IMR-90 (cell line): Measurements from ENCODE around the gene XIST. TPM values are rescaled to one million over a fixed set of nuclear protein-coding genes. Genes with fewer than 3 reads are reported as not detected.

Experiments used
- ATAC-seq: fragments of 200-7000 bp; cut with Tn5 transposase; 2 replicates; pipeline ENCODE4 v1.9.1; 2020; ENCODE audit warnings: low read depth, mild to moderate bottlenecking, moderate library complexity
- BruUV-seq: library from RNA; stranded (reverse); fragments of 400-500 nt; replicated peaks from 2 replicates; lab custom pipeline; 2021; lab: Mats Ljungman, UMichigan
- CTCF ChIA-PET: fragments of 300-600 bp; formaldehyde crosslinking; extraction: SDS; loops from one replicate; lab custom pipeline; 2021; ENCODE audit warnings: antibody characterized with exemption; lab: Yijun Ruan, JAX
- POLR2A ChIA-PET: fragments of 300-600 bp; sonication (Branson Sonifier 250); formaldehyde crosslinking; loops from one replicate; lab custom pipeline; 2022; ENCODE audit warnings: antibody characterized with exemption; ENCODE audit not compliant: unreplicated experiment; lab: Charles Lee
- DNase-seq: peaks from one replicate; pipeline ENCODE4 v3.0.0; 2013
- H2AFZ ChIP-seq: replicated peaks from 2 replicates; pipeline ENCODE3; 2013; ENCODE audit warnings: low read length, mild to moderate bottlenecking; ENCODE audit not compliant: poor library complexity
- H2AK5ac ChIP-seq: 2 replicates; pipeline ENCODE4 v1.6.1; 2013; ENCODE audit warnings: low read depth, low read length, inconsistent platforms
- H2AK9ac ChIP-seq: replicated peaks from 2 replicates; pipeline ENCODE3; 2013; ENCODE audit warnings: mild to moderate bottlenecking, low read depth, low read length, moderate library complexity; ENCODE audit not compliant: poor library complexity
- H2BK120ac ChIP-seq: 2 replicates; pipeline ENCODE4 v1.6.1; 2013; ENCODE audit warnings: low read depth, low read length, inconsistent platforms
- H2BK15ac ChIP-seq: 3 replicates; pipeline ENCODE4 v1.6.1; 2013; ENCODE audit warnings: low read depth, low read length, inconsistent platforms
- H2BK20ac ChIP-seq: 2 replicates; pipeline ENCODE4 v1.6.1; 2013; ENCODE audit warnings: low read depth, mild to moderate bottlenecking, inconsistent platforms, low read length, moderate library complexity
- H2BK5ac ChIP-seq: 2 replicates; pipeline ENCODE4 v1.6.1; 2013; ENCODE audit warnings: mild to moderate bottlenecking, low read depth, low read length, inconsistent platforms; ENCODE audit not compliant: poor library complexity, severe bottlenecking
- H3K14ac ChIP-seq: replicated peaks from 2 replicates; pipeline ENCODE4 v1.6.1; 2013; ENCODE audit warnings: low read depth, low read length, inconsistent platforms
- H3K18ac ChIP-seq: 2 replicates; pipeline ENCODE4 v1.6.1; 2013; ENCODE audit warnings: low read depth, low read length, control low read depth
- H3K23ac ChIP-seq: 2 replicates; pipeline ENCODE4 v1.6.1; 2013; ENCODE audit warnings: low read depth, low read length, inconsistent platforms
- H3K27ac ChIP-seq: 2 replicates; pipeline ENCODE4 v1.5.1; 2013; ENCODE audit warnings: mild to moderate bottlenecking, control low read depth, low read length; ENCODE audit not compliant: insufficient read depth
- H3K27me3 ChIP-seq: 2 replicates; pipeline ENCODE4 v1.6.1; 2013; ENCODE audit warnings: low read length; ENCODE audit not compliant: control insufficient read depth, insufficient read depth
- H3K36me3 ChIP-seq: 2 replicates; pipeline ENCODE4 v1.6.1; 2013; ENCODE audit warnings: low read length, mixed read lengths; ENCODE audit not compliant: control insufficient read depth, insufficient read depth
- H3K4ac ChIP-seq: 2 replicates; pipeline ENCODE4 v1.6.1; 2013; ENCODE audit warnings: low read depth, low read length, inconsistent platforms
- H3K4me1 ChIP-seq: 2 replicates; pipeline ENCODE4 v1.6.1; 2013; ENCODE audit warnings: low read length, mixed read lengths; ENCODE audit not compliant: control insufficient read depth, insufficient read depth
- H3K4me2 ChIP-seq: 2 replicates; pipeline ENCODE4 v1.6.1; 2013; ENCODE audit warnings: low read depth, mild to moderate bottlenecking, control low read depth, low read length, moderate library complexity
- H3K4me3 ChIP-seq: 2 replicates; pipeline ENCODE4 v1.5.1; 2013; ENCODE audit warnings: low read depth, mild to moderate bottlenecking, control low read depth, low read length, moderate library complexity; ENCODE audit not compliant: insufficient read depth
- H3K56ac ChIP-seq: 2 replicates; pipeline ENCODE4 v1.6.1; 2013; ENCODE audit warnings: low read length, inconsistent platforms; ENCODE audit not compliant: insufficient read depth; ENCODE audit errors: extremely low read depth
- H3K79me1 ChIP-seq, 2 experiments: 2 replicates each; pipeline ENCODE4 v1.6.1; 2013; ENCODE audit warnings: low read length in 2 of 2, inconsistent platforms in 1 of 2, low read depth in 1 of 2
- H3K9ac ChIP-seq: 2 replicates; pipeline ENCODE4 v1.6.1; 2013; ENCODE audit warnings: low read depth, low read length, control low read depth
- H3K9me1 ChIP-seq: 2 replicates; pipeline ENCODE4 v1.6.1; 2013; ENCODE audit warnings: low read length, inconsistent platforms; ENCODE audit not compliant: insufficient read depth
- H3K9me3 ChIP-seq: 2 replicates; pipeline ENCODE4 v1.6.1; 2013; ENCODE audit warnings: low read length; ENCODE audit not compliant: control insufficient read depth, insufficient read depth
- H4K20me1 ChIP-seq: 2 replicates; pipeline ENCODE4 v1.6.1; 2013; ENCODE audit warnings: low read length, inconsistent platforms; ENCODE audit not compliant: insufficient read depth
- H4K5ac ChIP-seq: 2 replicates; pipeline ENCODE4 v1.6.1; 2013; ENCODE audit warnings: mild to moderate bottlenecking, low read depth, low read length, control low read depth
- H4K8ac ChIP-seq, 2 experiments: 2 replicates each; pipeline ENCODE4 v1.6.1; 2013; ENCODE audit warnings: low read depth in 2 of 2, low read length in 2 of 2, control low read depth in 1 of 2, inconsistent platforms in 1 of 2
- H4K91ac ChIP-seq: 2 replicates; pipeline ENCODE4 v1.6.1; 2013; ENCODE audit warnings: low read depth, low read length, inconsistent platforms; ENCODE audit not compliant: insufficient read depth
- MXI1 ChIP-seq: IDR thresholded peaks from 2 replicates; pipeline ENCODE4 v1.6.1; 2012; ENCODE audit warnings: low read depth, mild to moderate bottlenecking, low read length, moderate library complexity, borderline replicate concordance
- WGBS, 2 experiments: methylation state at CpG; one replicate each; pipeline versions ENCODE4 v1.1.5 to v1.1.7; 2013; ENCODE audit warnings: missing lambda C conversion rate in 2 of 2; ENCODE audit not compliant: insufficient read length in 1 of 2; ENCODE audit errors: extremely low coverage in 2 of 2; 5-methylcytosine and 5-hydroxymethylcytosine counted together
- dilution Hi-C: fragments of 300-500 bp; cut with HindIII; formaldehyde crosslinking; loops from one replicate; pipeline ENCODE4 v1.14.3; 2018; ENCODE audit warnings: low sequenced_read_pairs; ENCODE audit not compliant: unreplicated experiment
- in situ Hi-C: fragments of 300-500 bp; cut with MboI; formaldehyde crosslinking; loops from 3 replicates; pipeline ENCODE4 v1.14.3; 2019; ENCODE audit warnings: low sequenced_read_pairs, inconsistent platforms, mixed read lengths
- intact Hi-C: fragments of 100-400 bp; cut with micrococcal nuclease; formaldehyde crosslinking; loops from 2 replicates; pipeline ENCODE4 v1.10.0; 2022
- polyA plus RNA-seq, 3 experiments: library from polyadenylated mRNA; depleted of rRNA; stranded (reverse); fragments of >200 nt; gene quantifications; 2 replicates each; pipeline ENCODE4 v1.2.3, GENCODE V29; 2012; ENCODE audit warnings: low replicate concordance in 1 of 3
- total RNA-seq: library from RNA; depleted of rRNA; stranded (reverse); fragments of >200 nt; gene quantifications from 2 replicates; pipeline ENCODE4 v1.2.3, GENCODE V29; 2012

The XIST gene
- total and polyA plus RNA-seq, 2 of the 4 experiments (the other 2 are of a cell fraction) = 48.9 to 159 TPM

GRCh38 chrX:73831500-73831899 is 21.0 kb downstream of the XIST start:
- Histone ChIP-seq H4K91ac (no peak overlapping the region), H3K23ac (no peak overlapping the region), H3K9me3 (no peaks in the 10 kb centered on the region), H4K5ac (no peak overlapping the region), H2BK120ac (no peak overlapping the region), H3K9ac (no peak overlapping the region), H3K4me1 (no peaks in the 10 kb centered on the region), H3K4me2 (no peak overlapping the region), H2BK20ac (no peak overlapping the region), H2BK15ac (no peak overlapping the region), H3K36me3 (peaks cover 15% of the 10 kb centered on the region), H2AK9ac (no peak overlapping the region), H3K27me3 (no peaks in the 10 kb centered on the region; the same call in 1 of the 2 replicates), H3K27ac (no peak overlapping the region), H2AK5ac (no peak overlapping the region), H4K20me1 (peaks cover 90% of the 10 kb centered on the region), H3K79me1 (peaks cover 7 to 10% of the 10 kb centered on the region in 2 experiments; a peak in 1 of 4 replicates), H3K18ac (no peak overlapping the region), H3K4me3 (no peak overlapping the region), H3K56ac (no peak overlapping the region), H2BK5ac (no peak overlapping the region), H2AFZ (no peak overlapping the region), H3K14ac (no peak overlapping the region), H4K8ac (no peak overlapping the region), H3K9me1 (peaks cover 3% of the 10 kb centered on the region; the same call in 1 of the 2 replicates), H3K4ac (no peak overlapping the region)
- dilution Hi-C loops (no loop called here), in situ Hi-C loops (no loop called here), intact Hi-C loops (no loop called here)
- no CpG with 5 or more reads among the region's 2 CpGs for WGBS, 2 experiments
- CTCF ChIA-PET = interaction anchor here (0.6 kb wide), 1 partner anchor 112 kb away, joined by 4 read pairs; no protein-coding TSS in a partner anchor
- POLR2A ChIA-PET = no interaction called here
- DNase-seq (no peak), ATAC-seq (no peak)
- no peak for TF ChIP-seq MXI1
- no TSS peak for BruUV-seq
